NOMO-1 treated with DMSO at 0.1 percent for 48 hours (cell line): ENCODE results near the gene NEDD4L.

ENCODE experiments used
- DNase-seq: peaks from one replicate; lab custom pipeline; 2025; ENCODE audit not compliant: unreplicated experiment; lab: John Stamatoyannopoulos, UW

Gene NEDD4L

DNA sequence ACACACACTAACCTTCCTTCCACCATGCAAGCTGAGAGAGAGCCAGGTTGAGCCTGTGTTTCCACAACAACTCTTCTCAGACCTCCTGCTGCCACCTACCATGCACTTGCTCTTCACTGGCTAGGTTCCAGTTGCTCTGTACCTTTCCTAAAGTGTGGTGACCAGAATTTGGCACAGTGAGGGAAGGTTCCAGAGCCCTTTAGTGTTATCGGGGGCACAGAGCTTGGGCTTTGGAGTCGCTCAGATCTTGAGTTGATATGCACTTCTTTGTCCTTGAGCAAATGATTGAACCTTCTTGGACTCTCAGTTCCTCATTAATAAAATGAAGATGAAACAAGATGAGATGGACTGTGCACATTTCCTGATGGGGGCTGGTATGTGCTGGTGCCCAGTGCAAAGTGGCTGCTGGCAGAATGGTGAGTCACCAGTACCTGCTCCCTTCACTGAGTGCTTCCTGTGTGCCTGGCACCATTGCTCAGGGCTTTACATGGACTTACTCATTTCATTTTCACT is 47.1 kb downstream of the NEDD4L start:
- DNase-seq = peak; percentile 77

GRCh38 chr18:58093311-58093803 is 49.3 kb downstream of the NEDD4L start:
- no peak for DNase-seq

GRCh38 chr18:58095222-58095621 is 51.2 kb downstream of the NEDD4L start:
- no peak for DNase-seq

DNA sequence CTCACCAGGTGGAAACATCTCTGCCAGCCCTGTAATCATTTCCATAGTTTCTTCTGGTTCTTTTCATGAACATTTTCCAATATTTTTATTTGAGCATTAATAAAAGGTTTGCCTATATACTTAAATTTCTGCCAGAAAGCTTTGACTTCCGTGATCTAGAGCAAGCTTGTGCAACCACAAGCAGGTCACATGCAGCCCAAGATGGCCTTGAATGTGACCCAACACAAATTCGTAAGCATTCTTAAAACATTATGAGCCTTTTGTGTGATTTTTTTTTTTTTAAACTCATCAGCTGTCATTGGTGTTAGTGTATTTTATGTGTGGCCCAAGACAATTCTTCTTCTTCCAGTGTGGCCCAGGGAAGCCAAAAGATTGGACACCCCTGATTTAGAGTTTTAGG is 51.6 kb downstream of the NEDD4L start:
- DNase-seq = no peak

- DNase-seq = no peak
Measured at GRCh38 chr18:58096658-58097057, 52.6 kb downstream of the NEDD4L start.

GRCh38 chr18:58097121-58097906 is 53.3 kb downstream of the NEDD4L start:
- DNase-seq = no peak

DNA sequence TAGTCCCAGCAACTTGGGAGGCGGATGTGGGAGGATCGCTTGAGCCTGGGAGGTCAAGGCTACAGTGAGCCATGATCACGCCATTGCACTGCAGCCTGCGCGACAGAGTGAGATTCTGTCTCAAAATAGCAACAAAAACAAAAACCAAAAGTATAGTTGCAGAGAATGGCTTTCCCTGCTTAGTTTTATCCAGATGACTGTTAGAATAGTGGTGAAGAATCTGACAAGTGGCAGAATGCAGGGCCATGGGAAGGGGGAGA is 53.8 kb downstream of the NEDD4L start:
- DNase-seq = no peak

DNA sequence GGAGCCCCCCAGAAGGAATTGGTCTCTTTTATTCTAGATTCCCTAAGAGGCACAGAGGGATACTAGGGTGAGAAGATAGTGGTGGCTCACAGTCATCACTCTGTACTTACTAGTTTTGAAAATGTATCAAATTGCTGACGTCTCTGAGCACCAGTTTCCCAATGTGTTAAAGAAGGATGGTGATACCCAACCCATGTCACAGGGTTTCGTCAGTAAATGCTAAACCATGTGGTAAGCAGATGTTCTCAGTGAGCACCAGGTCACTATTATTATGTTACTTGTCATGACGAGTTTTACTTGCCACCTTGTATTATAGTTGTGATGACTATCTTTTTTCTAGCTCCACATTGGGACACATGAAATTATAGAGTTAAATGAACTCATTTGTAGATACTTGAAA is 54.7 kb downstream of the NEDD4L start:
- no peak for DNase-seq

GRCh38 chr18:58100154-58100553 is 56.1 kb downstream of the NEDD4L start:
- no peak for DNase-seq

GRCh38 chr18:58101291-58101794 is 57.3 kb downstream of the NEDD4L start:
- no peak for DNase-seq

DNA sequence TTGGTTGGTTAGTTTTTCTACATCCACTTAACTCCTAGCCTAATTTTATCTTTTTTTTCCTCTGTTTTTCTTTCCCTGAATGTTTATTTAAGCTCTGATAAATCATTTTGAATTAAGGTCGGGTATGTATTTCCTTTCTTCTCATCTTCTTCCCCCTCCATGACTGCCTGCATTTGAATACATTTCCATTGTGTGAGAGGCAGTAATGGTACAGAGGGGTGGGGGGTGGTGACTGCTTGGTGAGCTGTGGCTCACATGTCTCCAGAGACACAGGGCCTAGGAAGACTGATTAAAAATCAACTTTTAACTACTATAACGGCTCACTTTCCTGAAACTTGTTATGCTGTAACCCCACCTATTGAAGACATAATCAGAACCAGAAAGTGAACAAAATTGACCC is 58.0 kb downstream of the NEDD4L start:
- DNase-seq = no peak

GRCh38 chr18:58102875-58103274 is 58.8 kb downstream of the NEDD4L start:
- DNase-seq = no peak

GRCh38 chr18:58103339-58103985 is 59.4 kb downstream of the NEDD4L start:
- DNase-seq = no peak

DNA sequence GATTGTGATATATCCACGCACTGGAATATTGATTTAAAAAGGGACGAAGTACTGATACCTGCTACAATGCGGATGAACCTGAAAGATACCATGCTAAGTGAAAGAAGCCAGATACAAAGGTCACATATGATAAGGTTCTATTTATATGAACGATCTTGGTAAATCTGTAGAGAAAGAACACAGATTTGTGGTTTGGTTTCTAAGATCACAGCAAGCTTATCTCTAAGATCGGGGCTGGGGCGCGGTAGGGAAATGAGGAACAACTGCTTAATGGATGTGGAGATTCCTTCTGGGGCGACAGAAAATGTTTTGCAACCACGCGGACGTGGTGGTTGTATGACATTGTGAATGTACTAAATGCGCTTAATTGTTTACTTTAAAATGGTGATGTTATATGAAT is 60.1 kb downstream of the NEDD4L start:
- DNase-seq = peak; percentile 53

DNA sequence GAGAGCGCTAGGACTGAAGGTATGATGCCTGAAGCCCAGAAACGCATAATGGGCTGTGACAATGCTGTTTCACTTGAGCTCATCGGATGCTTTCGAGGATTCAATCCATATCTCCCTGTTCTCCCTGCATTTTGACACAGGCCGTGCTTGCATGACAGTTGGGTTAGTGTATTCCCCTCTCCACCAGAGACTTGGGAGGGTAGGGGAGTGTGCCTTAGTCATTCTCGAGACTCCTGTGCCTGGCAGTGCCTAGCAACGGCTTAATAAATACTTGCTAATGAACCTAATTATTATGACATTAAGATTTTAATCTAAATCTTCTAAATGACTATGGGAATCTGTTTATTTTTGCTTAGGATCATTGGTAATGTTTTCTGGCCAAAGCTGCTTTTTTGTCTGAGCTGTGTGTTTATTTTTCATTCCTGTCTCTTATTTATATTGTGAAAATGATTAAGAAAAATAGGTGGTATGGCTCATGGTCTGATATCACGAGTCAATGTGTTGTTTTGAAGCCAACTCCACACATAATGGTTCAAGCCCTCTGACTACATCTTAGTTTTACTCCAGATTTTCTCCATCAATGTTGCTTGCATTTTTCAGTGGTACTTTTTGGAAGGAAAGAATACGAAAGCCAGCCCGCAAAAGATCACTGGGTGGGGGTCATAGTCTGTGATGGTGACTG is 61.3 kb downstream of the NEDD4L start:
- DNase-seq = no peak

GRCh38 chr18:58105888-58106260 is 61.8 kb downstream of the NEDD4L start:
- no peak for DNase-seq

DNA sequence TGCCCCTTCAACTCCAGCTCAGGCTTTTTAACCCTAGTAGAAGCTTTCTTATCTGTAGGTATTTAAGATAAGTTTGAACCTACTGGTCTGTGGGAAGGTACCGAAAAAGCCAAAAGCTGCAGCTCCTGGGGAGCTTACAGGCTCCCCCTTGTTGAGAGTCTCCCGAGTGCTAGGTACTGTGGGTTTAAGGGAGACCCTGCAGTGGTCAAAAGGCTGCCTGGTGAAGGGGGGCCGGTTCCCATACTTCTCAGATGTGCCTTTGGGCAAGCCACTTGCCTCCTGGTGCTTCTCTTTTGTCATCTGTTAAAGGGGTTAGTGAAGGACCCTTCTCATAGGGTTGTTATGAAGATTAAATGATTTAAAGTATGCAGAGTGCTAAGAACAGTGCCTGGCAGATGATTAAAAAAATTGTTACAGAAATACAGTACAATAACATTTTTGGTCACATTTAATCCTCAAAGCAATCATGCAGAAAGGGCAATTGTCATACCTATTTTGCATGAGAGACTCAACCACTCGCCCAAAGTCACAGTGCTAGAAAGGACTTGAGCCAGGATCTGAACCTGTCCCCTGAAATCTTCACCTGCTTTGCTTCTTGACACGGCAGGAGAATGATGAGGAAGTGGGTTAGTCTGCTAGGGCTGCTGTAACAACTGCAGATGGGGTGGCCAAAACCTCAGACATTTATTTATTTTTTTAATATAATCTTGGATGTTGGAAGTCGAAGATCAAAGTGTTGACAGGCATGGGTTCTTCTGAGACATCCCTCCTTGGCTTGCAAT is 62.5 kb downstream of the NEDD4L start:
- DNase-seq = no peak

- DNase-seq = no peak
Measured at GRCh38 chr18:58109256-58109655, 65.2 kb downstream of the NEDD4L start.

- DNase-seq = no peak
Measured at GRCh38 chr18:58110398-58110797, 66.4 kb downstream of the NEDD4L start.

DNA sequence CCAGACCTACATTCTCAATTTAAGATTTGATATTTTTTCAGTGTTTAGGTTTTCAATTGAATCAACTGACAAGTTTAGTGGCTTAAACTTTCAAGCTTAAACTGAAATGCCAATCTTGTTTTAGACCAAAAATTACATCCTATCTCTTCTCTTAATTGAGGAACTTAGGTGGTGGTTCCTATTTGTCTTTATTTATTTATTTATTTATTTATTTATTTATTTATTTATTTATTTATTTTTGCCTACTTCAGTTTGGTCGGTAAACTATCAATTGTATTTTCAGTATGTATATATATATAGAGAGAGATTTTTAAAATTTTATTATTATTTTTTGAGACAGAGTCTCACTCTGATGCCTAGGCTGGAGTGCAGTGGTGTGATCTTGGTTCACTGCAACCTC is 68.1 kb downstream of the NEDD4L start:
- DNase-seq = no peak

- DNase-seq = no peak
Measured at GRCh38 chr18:58113337-58113736, 69.3 kb downstream of the NEDD4L start.
